Liver (tissue), 9 donors: ENCODE results near the gene P2RY8. TPM values are rescaled to one million over a fixed set of nuclear protein-coding genes. Genes with fewer than 3 reads are reported as not detected.
"Not testable (repeated sequence)": the region's sequence is repeated elsewhere in the genome, so short reads cannot be mapped to it uniquely, and the experiment has no call there.

Experiments used
- DNase-seq: peaks from one replicate; pipeline ENCODE4 v3.0.0-alpha.2; 2017; ENCODE audit warnings: low spot score
- H3K27ac ChIP-seq, 2 donors: one replicate each; pipeline ENCODE4 v1.7.0; 2013; ENCODE audit warnings: inconsistent platforms in 2 of 2, low read length in 2 of 2, control low read depth in 1 of 2, low read depth in 1 of 2, mild to moderate bottlenecking in 1 of 2
- H3K27me3 ChIP-seq, 4 donors: one replicate each; pipeline versions ENCODE4 v1.6.1 to v1.7.0; 2013; ENCODE audit warnings: low read length in 3 of 4, inconsistent platforms in 1 of 4, mild to moderate bottlenecking in 1 of 4, moderate library complexity in 1 of 4; ENCODE audit not compliant: control insufficient read depth in 4 of 4, insufficient read depth in 4 of 4
- H3K36me3 ChIP-seq, 4 donors: one replicate each; pipeline versions ENCODE4 v1.6.1 to v1.7.0; 2013; ENCODE audit warnings: low read length in 3 of 4, mild to moderate bottlenecking in 3 of 4, low read depth in 1 of 4, moderate library complexity in 1 of 4; ENCODE audit not compliant: control insufficient read depth in 4 of 4, insufficient read depth in 3 of 4
- H3K4me1 ChIP-seq, 4 donors: one replicate each; pipeline versions ENCODE4 v1.6.1 to v1.7.0; 2013; ENCODE audit warnings: low read length in 3 of 4, mild to moderate bottlenecking in 3 of 4, moderate library complexity in 1 of 4; ENCODE audit not compliant: control insufficient read depth in 4 of 4, insufficient read depth in 4 of 4
- H3K4me3 ChIP-seq, 3 donors: one replicate each; pipeline versions ENCODE4 v1.6.1 to v1.7.0; 2013; ENCODE audit warnings: low read length in 3 of 3, control low read depth in 1 of 3, low read depth in 1 of 3, mild to moderate bottlenecking in 1 of 3
- H3K9ac ChIP-seq, 2 donors: one replicate each; pipeline ENCODE4 v1.7.0; 2013; ENCODE audit warnings: low read length in 2 of 2, mild to moderate bottlenecking in 2 of 2, moderate library complexity in 2 of 2, control low read depth in 1 of 2, low read depth in 1 of 2
- H3K9me3 ChIP-seq, 4 donors: one replicate each; pipeline versions ENCODE4 v1.6.1 to v1.7.0; 2013; ENCODE audit warnings: low read length in 3 of 4; ENCODE audit not compliant: control insufficient read depth in 4 of 4
- ATF3 ChIP-seq: IDR thresholded peaks from 2 replicates; pipeline ENCODE4 v1.6.1; 2016; ENCODE audit warnings: antibody characterized with exemption
- CTCF ChIP-seq: fragments of 150-350 bp; IDR thresholded peaks from 2 replicates; pipeline ENCODE4 v1.5.1; 2017; ENCODE audit warnings: improper control_type of control experiment, low read depth, low read length; ENCODE audit not compliant: missing input control
- FOXA1 ChIP-seq: IDR thresholded peaks from 2 replicates; pipeline ENCODE4 v1.6.1; 2016; ENCODE audit warnings: antibody characterized with exemption
- MAX ChIP-seq: IDR thresholded peaks from 2 replicates; pipeline ENCODE4 v1.6.1; 2016; ENCODE audit warnings: antibody characterized with exemption
- NR2F2 ChIP-seq: IDR thresholded peaks from 2 replicates; pipeline ENCODE4 v1.6.1; 2016; ENCODE audit warnings: antibody characterized with exemption
- REST ChIP-seq: IDR thresholded peaks from 2 replicates; pipeline ENCODE4 v1.6.1; 2016; ENCODE audit warnings: antibody characterized with exemption, mild to moderate bottlenecking
- SP1 ChIP-seq: IDR thresholded peaks from 2 replicates; pipeline ENCODE4 v1.6.1; 2018; ENCODE audit warnings: antibody characterized with exemption, mild to moderate bottlenecking
- TAF1 ChIP-seq: conservative IDR thresholded peaks from 2 replicates; pipeline ENCODE4 v1.6.1; 2016; ENCODE audit warnings: antibody characterized with exemption, mild to moderate bottlenecking
- WGBS: extraction: QIAGEN DNeasy Blood & Tissue Kit; methylation state at CpG from one replicate; pipeline ENCODE4 v1.1.7; 2013; 5-methylcytosine and 5-hydroxymethylcytosine counted together
- polyA plus RNA-seq, 2 donors: library from polyadenylated mRNA; stranded (reverse) in 1 of 2; unstranded in 1 of 2; fragments of 200-250 nt in 1 of 2; fragments of >200 nt in 1 of 2; fragmentation: Nextera tagmentation in 1 of 2; extraction: Ambion mirVana in 1 of 2; gene quantifications; one replicate each; pipeline versions ENCODE4 v1.2.1 to v1.2.3, GENCODE V29; 2013 to 2015
- total RNA-seq, 2 donors: library from RNA; depleted of rRNA; stranded (reverse); fragments of >200 nt; gene quantifications; one replicate each; pipeline ENCODE4 v1.2.3, GENCODE V29; 2014
- donor health status: healthy.
- donor health status: healthy.
- donor health status: healthy.
- donor health status: healthy.
- donor health status: healthy.

Gene P2RY8
- total and polyA plus RNA-seq, 4 donors = 0.24 to 4.4 (median 0.59) TPM

- Histone ChIP-seq H3K27me3 (no peaks in the 10 kb centered on the region), H3K27ac (no peak overlapping the region), H3K9ac (no peak overlapping the region), H3K4me3 (no peak overlapping the region), H3K36me3 (no peaks in the 10 kb centered on the region), H3K4me1 (no peaks in the 10 kb centered on the region), H3K9me3 (no peaks in the 10 kb centered on the region)
- DNase-seq = no peak
- 93% methylated on average over 22 of the region's 22 CpGs for WGBS
- TF ChIP-seq ATF3 = no peak
- no peak for TF ChIP-seq NR2F2
- no peak for TF ChIP-seq FOXA1
- TF ChIP-seq SP1 = no peak
- no peak for TF ChIP-seq REST
- TF ChIP-seq MAX = no peak
- TF ChIP-seq CTCF = no peak
- TF ChIP-seq TAF1 = no peak
These were observed 6.2 kb upstream of the P2RY8 start for GRCh38 chrX:1542994-1543725.

GRCh38 chrX:1539146-1539545 is 2.2 kb upstream of the P2RY8 start:
- not testable (repeated sequence) for DNase-seq, H3K9ac ChIP-seq, H3K36me3 ChIP-seq, H3K4me1 ChIP-seq, H3K27me3 ChIP-seq, H3K27ac ChIP-seq, H3K9me3 ChIP-seq, H3K4me3 ChIP-seq
- 88% methylated on average over 14 of the region's 14 CpGs for WGBS

- H3K27ac ChIP-seq = peak overlapping the region; percentile 26 to 57
- WGBS = 70% methylated on average over 7 of the region's 7 CpGs
- not testable (repeated sequence) for H3K27me3 ChIP-seq, H3K9me3 ChIP-seq, H3K4me3 ChIP-seq, H3K4me1 ChIP-seq, DNase-seq, H3K36me3 ChIP-seq, H3K9ac ChIP-seq
These were observed 718 bp upstream of the P2RY8 start for GRCh38 chrX:1537716-1538090.
